SU-DHL-6 (cell line): ENCODE data around the gene PSKH1.

Source experiments
- H2AFZ ChIP-seq: fragments of 200-600 bp; sonication (generic); 2 replicates; pipeline ENCODE4 v1.6.1; 2014; ENCODE audit warnings: low read depth, mild to moderate bottlenecking, moderate library complexity, mixed read lengths, antibody characterized with exemption, low read length; ENCODE audit not compliant: severe bottlenecking
- H3F3A ChIP-seq: fragments of 200-600 bp; shearing (Covaris generic); 2 replicates; pipeline ENCODE4 v1.6.0; 2016; ENCODE audit warnings: antibody characterized with exemption, mild to moderate bottlenecking; ENCODE audit not compliant: insufficient read depth
- H3K27ac ChIP-seq: fragments of 200-600 bp; sonication (generic); 2 replicates; pipeline ENCODE4 v1.5.1; 2016; ENCODE audit warnings: low read depth, mild to moderate bottlenecking, low read length, moderate library complexity, mixed read lengths
- H3K27me3 ChIP-seq: fragments of 200-600 bp; sonication (generic), shearing (Covaris generic); 2 replicates; pipeline ENCODE4 v1.6.0; 2014; ENCODE audit warnings: mild to moderate bottlenecking, low read length
- H3K36me3 ChIP-seq: fragments of 200-600 bp; sonication (generic); 2 replicates; pipeline ENCODE4 v1.6.1; 2014; ENCODE audit warnings: mild to moderate bottlenecking, low read length, mixed read lengths
- H3K4me2 ChIP-seq: fragments of 300-600, 200-600 bp; shearing (Covaris generic), sonication (generic); 2 replicates; pipeline ENCODE4 v1.6.0; 2014; ENCODE audit warnings: low read length, low read depth, mild to moderate bottlenecking; ENCODE audit not compliant: poor library complexity, severe bottlenecking
- H3K4me3 ChIP-seq: fragments of 200-600 bp; sonication (generic); 2 replicates; pipeline ENCODE4 v1.5.1; 2014; ENCODE audit warnings: antibody characterized with exemption, low read length, mild to moderate bottlenecking, mixed read lengths; ENCODE audit not compliant: insufficient read depth, poor library complexity, severe bottlenecking
- H3K79me2 ChIP-seq: fragments of 200-600 bp; sonication (generic); 2 replicates; pipeline ENCODE4 v1.6.1; 2014; ENCODE audit warnings: mild to moderate bottlenecking, low read length, moderate library complexity; ENCODE audit not compliant: insufficient read depth
- H3K9ac ChIP-seq: fragments of 200-600 bp; sonication (generic); 2 replicates; pipeline ENCODE4 v1.7.0; 2014; ENCODE audit warnings: mild to moderate bottlenecking, low read length
- H3K9me2 ChIP-seq: fragments of 200-600 bp; sonication (generic); replicated peaks from 2 replicates; pipeline ENCODE4 v1.6.1; 2014; ENCODE audit warnings: low read length; ENCODE audit not compliant: insufficient read depth
- H3K9me3 ChIP-seq: fragments of 200-600 bp; sonication (generic); 2 replicates; pipeline ENCODE4 v1.6.1; 2014; ENCODE audit warnings: low read length, mixed read lengths; ENCODE audit not compliant: insufficient read depth
- H4K20me1 ChIP-seq: fragments of 200-600 bp; sonication (generic); 2 replicates; pipeline ENCODE4 v1.6.1; 2014; ENCODE audit warnings: low read depth, mild to moderate bottlenecking, antibody characterized with exemption, low read length, moderate library complexity, mixed read lengths
- EZH2phosphoT487 ChIP-seq: fragments of 200-600 bp; sonication (generic), shearing (Covaris generic); conservative IDR thresholded peaks from 2 replicates; pipeline ENCODE4 v1.6.1; 2018; ENCODE audit warnings: mild to moderate bottlenecking, antibody characterized with exemption, low read length, moderate library complexity, mixed read lengths
- TF ChIP-seq, protein P1 (sequence below): fragments of 200-600 bp; sonication (generic); IDR thresholded peaks from one replicate; pipeline ENCODE4 v1.5.1; 2017; ENCODE audit warnings: antibody characterized with exemption, mild to moderate bottlenecking, low read length, moderate library complexity; ENCODE audit not compliant: insufficient read depth, poor library complexity, severe bottlenecking

PSKH1 gene

DNA sequence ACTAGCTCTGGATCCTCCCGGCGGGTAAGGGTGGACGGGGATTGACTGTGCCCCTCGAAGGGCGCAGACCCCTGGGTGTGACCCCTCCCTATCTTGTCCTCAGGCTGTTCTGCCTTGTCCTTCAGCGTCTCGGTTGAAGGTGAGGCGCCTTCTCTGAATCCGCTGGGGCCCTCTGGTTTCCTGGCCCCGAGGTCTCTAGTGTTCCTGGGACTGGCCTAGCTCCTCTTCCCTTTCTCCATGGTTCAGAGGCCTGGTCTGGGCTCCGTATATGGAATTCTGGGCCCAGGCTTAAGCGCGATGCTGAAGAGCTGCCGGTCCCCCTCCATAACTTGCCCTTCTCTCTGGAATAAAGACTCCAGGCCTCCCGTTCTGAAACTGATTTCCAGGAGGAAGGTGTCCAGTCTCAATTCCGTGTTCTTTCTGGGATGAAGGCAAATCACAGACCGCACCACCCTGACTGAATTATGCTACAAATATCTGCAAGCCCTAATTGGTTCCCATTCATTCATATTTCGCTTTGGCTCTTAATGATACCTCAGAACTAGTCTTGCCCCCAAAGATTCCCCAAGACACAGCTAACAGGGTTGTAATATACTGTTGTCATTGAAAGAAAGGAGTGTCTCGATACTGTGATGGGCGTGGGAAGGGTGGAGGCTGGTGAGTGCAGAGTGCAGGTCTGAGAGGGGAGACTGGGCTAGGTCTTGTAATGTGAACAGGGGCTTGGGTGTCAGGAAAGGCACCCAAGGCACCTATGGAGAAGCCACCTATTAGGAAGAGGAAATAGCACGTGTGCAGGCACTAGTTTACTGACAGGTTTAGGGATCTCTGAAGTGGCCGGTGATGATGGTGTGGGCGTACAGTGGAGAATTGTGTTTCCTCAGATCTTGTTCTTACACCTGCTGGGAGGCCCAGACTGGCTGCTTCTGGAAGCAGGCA lies 19.4 kb upstream of the PSKH1 start:
- H3K9me2 ChIP-seq, result no peaks in the 10 kb centered on the region
- TF ChIP-seq EZH2phosphoT487, result no peak
- TF ChIP-seq, protein P1, sequence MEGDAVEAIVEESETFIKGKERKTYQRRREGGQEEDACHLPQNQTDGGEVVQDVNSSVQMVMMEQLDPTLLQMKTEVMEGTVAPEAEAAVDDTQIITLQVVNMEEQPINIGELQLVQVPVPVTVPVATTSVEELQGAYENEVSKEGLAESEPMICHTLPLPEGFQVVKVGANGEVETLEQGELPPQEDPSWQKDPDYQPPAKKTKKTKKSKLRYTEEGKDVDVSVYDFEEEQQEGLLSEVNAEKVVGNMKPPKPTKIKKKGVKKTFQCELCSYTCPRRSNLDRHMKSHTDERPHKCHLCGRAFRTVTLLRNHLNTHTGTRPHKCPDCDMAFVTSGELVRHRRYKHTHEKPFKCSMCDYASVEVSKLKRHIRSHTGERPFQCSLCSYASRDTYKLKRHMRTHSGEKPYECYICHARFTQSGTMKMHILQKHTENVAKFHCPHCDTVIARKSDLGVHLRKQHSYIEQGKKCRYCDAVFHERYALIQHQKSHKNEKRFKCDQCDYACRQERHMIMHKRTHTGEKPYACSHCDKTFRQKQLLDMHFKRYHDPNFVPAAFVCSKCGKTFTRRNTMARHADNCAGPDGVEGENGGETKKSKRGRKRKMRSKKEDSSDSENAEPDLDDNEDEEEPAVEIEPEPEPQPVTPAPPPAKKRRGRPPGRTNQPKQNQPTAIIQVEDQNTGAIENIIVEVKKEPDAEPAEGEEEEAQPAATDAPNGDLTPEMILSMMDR, result no peak
- peak overlapping the region; percentile 84 for H2AFZ ChIP-seq
- H3K27me3 ChIP-seq, result no peaks in the 10 kb centered on the region
- H3K4me2 ChIP-seq, result peak overlapping the region; percentile 85
- peaks cover 21% of the 10 kb centered on the region for H3F3A ChIP-seq
- H3K36me3 ChIP-seq, result no peaks in the 10 kb centered on the region
- peak overlapping the region; percentile 96 for H3K4me3 ChIP-seq
- H3K9me3 ChIP-seq, result no peaks in the 10 kb centered on the region
- peak overlapping the region; percentile 90 for H3K9ac ChIP-seq
- peaks cover 35% of the 10 kb centered on the region for H3K79me2 ChIP-seq
- H4K20me1 ChIP-seq, result no peaks in the 10 kb centered on the region
- peak overlapping the region; percentile 47 for H3K27ac ChIP-seq

DNA sequence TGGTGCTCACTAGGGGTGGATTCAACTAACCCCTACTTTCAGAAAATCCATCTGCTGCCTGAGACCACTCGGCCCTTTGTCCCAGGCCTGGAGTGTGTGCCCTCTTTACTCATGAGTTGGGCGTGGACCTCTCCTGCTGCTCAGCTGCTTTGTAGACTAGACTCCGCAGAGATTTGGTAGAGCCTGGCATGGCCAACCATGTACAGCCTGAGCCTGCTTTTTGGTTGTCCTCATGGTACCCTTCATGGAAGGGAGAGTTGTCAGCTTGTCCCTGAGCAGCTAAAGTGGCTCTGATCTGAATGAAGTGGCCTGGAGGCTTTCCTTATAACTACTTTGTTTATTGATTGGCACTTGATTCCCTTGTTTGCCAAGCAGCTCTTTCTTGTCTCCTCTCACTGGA lies 18.7 kb upstream of the PSKH1 start:
- no peaks in the 10 kb centered on the region for H3K36me3 ChIP-seq
- H3K4me2 ChIP-seq, result peak overlapping the region; percentile 85
- no peak overlapping the region for H3K27ac ChIP-seq
- H3K27me3 ChIP-seq, result no peaks in the 10 kb centered on the region
- TF ChIP-seq EZH2phosphoT487, result no peak
- TF ChIP-seq, protein P1, result no peak
- peaks cover 21% of the 10 kb centered on the region for H3F3A ChIP-seq
- H3K79me2 ChIP-seq, result peaks cover 35% of the 10 kb centered on the region
- H3K9ac ChIP-seq, result peak overlapping the region; percentile 90
- no peaks in the 10 kb centered on the region for H3K9me3 ChIP-seq
- H3K9me2 ChIP-seq, result no peaks in the 10 kb centered on the region
- H4K20me1 ChIP-seq, result no peaks in the 10 kb centered on the region
- H3K4me3 ChIP-seq, result peak overlapping the region; percentile 96
- no peak overlapping the region for H2AFZ ChIP-seq

DNA sequence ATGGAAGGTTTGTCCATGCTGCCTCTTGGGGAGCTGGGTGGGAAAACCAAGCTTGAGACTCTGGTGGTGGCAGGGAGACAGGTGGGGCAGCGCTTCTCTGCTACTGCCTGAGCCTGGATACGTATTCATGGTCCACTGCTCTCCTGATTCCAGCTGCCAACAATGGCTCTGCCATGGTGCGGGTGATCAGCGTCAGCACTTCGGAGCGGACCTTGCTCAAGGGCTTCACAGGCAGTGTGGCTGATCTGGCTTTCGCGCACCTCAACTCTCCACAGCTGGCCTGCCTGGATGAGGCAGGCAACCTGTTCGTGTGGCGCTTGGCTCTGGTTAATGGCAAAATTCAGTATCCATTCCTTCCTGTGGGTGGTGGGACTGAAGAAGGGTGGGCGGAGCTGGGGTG lies 16.0 kb upstream of the PSKH1 start:
- H3K9ac ChIP-seq, result no peak overlapping the region
- H2AFZ ChIP-seq, result no peak overlapping the region
- no peak for TF ChIP-seq EZH2phosphoT487
- TF ChIP-seq, protein P1, result no peak
- H3K9me2 ChIP-seq, result no peaks in the 10 kb centered on the region
- no peak overlapping the region for H3K4me2 ChIP-seq
- H3K79me2 ChIP-seq, result peaks cover 35% of the 10 kb centered on the region
- H3F3A ChIP-seq, result peaks cover 5% of the 10 kb centered on the region
- no peaks in the 10 kb centered on the region for H3K27me3 ChIP-seq
- H3K27ac ChIP-seq, result no peak overlapping the region
- no peaks in the 10 kb centered on the region for H3K36me3 ChIP-seq
- H3K9me3 ChIP-seq, result no peaks in the 10 kb centered on the region
- H3K4me3 ChIP-seq, result no peak overlapping the region
- no peaks in the 10 kb centered on the region for H4K20me1 ChIP-seq
